Measurements from ENCODE around the gene RPL28.

The RPL28 gene

GRCh38 chr19:55373306-55373992 lies 12.3 kb upstream of the RPL28 start:
- ATAC-seq (ENCODE audit: insufficient read depth, low read depth), result no peak
- no peak for TF ChIP-seq EZH2 (IDR thresholded peaks at IDR 0.05; ENCODE audit: borderline replicate concordance, low read depth, low read length, severe bottlenecking)
- TF ChIP-seq, protein P1, sequence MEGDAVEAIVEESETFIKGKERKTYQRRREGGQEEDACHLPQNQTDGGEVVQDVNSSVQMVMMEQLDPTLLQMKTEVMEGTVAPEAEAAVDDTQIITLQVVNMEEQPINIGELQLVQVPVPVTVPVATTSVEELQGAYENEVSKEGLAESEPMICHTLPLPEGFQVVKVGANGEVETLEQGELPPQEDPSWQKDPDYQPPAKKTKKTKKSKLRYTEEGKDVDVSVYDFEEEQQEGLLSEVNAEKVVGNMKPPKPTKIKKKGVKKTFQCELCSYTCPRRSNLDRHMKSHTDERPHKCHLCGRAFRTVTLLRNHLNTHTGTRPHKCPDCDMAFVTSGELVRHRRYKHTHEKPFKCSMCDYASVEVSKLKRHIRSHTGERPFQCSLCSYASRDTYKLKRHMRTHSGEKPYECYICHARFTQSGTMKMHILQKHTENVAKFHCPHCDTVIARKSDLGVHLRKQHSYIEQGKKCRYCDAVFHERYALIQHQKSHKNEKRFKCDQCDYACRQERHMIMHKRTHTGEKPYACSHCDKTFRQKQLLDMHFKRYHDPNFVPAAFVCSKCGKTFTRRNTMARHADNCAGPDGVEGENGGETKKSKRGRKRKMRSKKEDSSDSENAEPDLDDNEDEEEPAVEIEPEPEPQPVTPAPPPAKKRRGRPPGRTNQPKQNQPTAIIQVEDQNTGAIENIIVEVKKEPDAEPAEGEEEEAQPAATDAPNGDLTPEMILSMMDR (IDR thresholded peaks at IDR 0.05; ENCODE audit: borderline replicate concordance, extremely low read depth, low read length, poor library complexity, severe bottlenecking), result no peak
- no peak overlapping the region for H3K4me2 ChIP-seq (ENCODE audit: insufficient read depth, low read length)
- no peaks in the 10 kb centered on the region for H3K79me2 ChIP-seq (ENCODE audit: insufficient read depth, low read length)
- DNase-seq, result no peak
- H3K9me3 ChIP-seq (ENCODE audit: insufficient read depth, low read length, severe bottlenecking), result no peaks in the 10 kb centered on the region
- H3K9ac ChIP-seq (ENCODE audit: low read depth, low read length), result no peak overlapping the region
- no peak overlapping the region for H3K4me3 ChIP-seq (ENCODE audit: low read depth in 1 of 2, low read length in 2 of 2)
- H2AFZ ChIP-seq (ENCODE audit: low read depth, low read length), result no peak overlapping the region
- H3K27me3 ChIP-seq (ENCODE audit: insufficient read depth, low read length, poor library complexity), result no peaks in the 10 kb centered on the region
- no peak overlapping the region for H3K27ac ChIP-seq (ENCODE audit: low read length)
- H3K4me1 ChIP-seq (ENCODE audit: insufficient read depth, low read length), result no peaks in the 10 kb centered on the region
- no peaks in the 10 kb centered on the region for H3K36me3 ChIP-seq (ENCODE audit: insufficient read depth, low read length)
- H4K20me1 ChIP-seq (ENCODE audit: insufficient read depth, low read length), result 0 out of 2 replicates have a peak, but pooled peaks cover 2% of the 10 kb centered on the region

DNA sequence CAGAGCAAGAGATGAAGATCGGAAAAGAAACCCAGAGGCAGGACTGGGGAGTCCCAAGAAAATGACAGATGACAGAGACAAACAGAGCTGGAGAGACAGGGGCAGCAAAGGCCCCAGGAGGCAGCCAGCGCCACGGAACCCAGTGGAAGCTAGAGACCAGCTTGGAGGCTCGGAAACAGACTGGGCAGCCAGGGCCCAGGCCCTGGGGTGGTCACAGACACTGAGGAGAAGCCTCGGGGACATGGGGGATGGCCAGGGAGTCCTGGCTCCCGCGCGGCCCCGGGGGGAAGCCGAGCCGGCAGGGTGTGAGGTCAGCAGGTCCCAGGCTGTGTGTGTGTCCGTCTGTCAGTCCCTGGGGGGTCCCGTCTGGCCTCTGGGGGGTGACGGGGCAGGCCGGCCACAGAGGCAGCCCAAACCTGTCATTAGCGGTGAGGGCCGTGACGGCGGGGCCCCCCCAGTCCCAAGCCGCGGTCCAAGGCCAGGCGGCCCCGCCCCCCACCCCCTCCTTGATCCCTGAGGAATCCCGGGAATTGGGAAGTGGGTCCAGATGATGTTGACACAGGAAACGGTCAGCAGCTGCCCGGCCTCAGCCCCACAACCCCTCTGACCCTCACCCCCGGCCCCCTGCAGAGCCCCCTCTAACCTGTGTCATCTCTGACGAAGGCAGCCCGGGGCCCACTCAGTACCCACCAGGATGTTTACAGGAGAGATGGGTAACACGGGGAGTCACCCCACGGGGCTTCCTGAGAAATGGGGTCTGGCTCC lies 11.6 kb upstream of the RPL28 start:
- H3K79me2 ChIP-seq (ENCODE audit: insufficient read depth, low read length), result no peaks in the 10 kb centered on the region
- no peaks in the 10 kb centered on the region for H3K27me3 ChIP-seq (ENCODE audit: insufficient read depth, low read length, poor library complexity)
- ATAC-seq (ENCODE audit: insufficient read depth, low read depth) (no peak), DNase-seq (no peak)
- H3K4me1 ChIP-seq (ENCODE audit: insufficient read depth, low read length), result no peaks in the 10 kb centered on the region
- no peak overlapping the region for H3K4me3 ChIP-seq (ENCODE audit: low read depth in 1 of 2, low read length in 2 of 2)
- no peak overlapping the region for H3K4me2 ChIP-seq (ENCODE audit: insufficient read depth, low read length)
- H4K20me1 ChIP-seq (ENCODE audit: insufficient read depth, low read length), result peaks cover 2% of the 10 kb centered on the region; the same call in 1 of the 2 replicates
- H3K9ac ChIP-seq (ENCODE audit: low read depth, low read length), result no peak overlapping the region
- no peak overlapping the region for H2AFZ ChIP-seq (ENCODE audit: low read depth, low read length)
- TF ChIP-seq, protein P1 (IDR thresholded peaks at IDR 0.05; ENCODE audit: borderline replicate concordance, extremely low read depth, low read length, poor library complexity, severe bottlenecking), result no peak
- TF ChIP-seq EZH2 (IDR thresholded peaks at IDR 0.05; ENCODE audit: borderline replicate concordance, low read depth, low read length, severe bottlenecking), result no peak
- no peak overlapping the region for H3K27ac ChIP-seq (ENCODE audit: low read length)
- no peaks in the 10 kb centered on the region for H3K9me3 ChIP-seq (ENCODE audit: insufficient read depth, low read length, severe bottlenecking)
- no peaks in the 10 kb centered on the region for H3K36me3 ChIP-seq (ENCODE audit: insufficient read depth, low read length)

GRCh38 chr19:55376241-55376933 lies 9.3 kb upstream of the RPL28 start, which contains the start of gene TMEM190:
Gene TMEM190, plus strand, starts transcription at chr19:55376826. Its CDS starts 28 bp downstream, at chr19:55376854.
- H3K27ac ChIP-seq (ENCODE audit: low read length), result no peak within 1 kb of the TSS
- no peak within 1 kb of the TSS for H3K4me2 ChIP-seq (ENCODE audit: insufficient read depth, low read length)
- H3K9me3 ChIP-seq (ENCODE audit: insufficient read depth, low read length, severe bottlenecking), result no peaks in the 10 kb centered on the region
- no peak for ATAC-seq (ENCODE audit: insufficient read depth, low read depth)
- peaks cover under 1% of the 10 kb centered on the region for H3K4me1 ChIP-seq (ENCODE audit: insufficient read depth, low read length)
- TF ChIP-seq, protein P1 (IDR thresholded peaks at IDR 0.05; ENCODE audit: borderline replicate concordance, extremely low read depth, low read length, poor library complexity, severe bottlenecking), result no peak
- TF ChIP-seq EZH2 (IDR thresholded peaks at IDR 0.05; ENCODE audit: borderline replicate concordance, low read depth, low read length, severe bottlenecking), result no peak
- H2AFZ ChIP-seq (ENCODE audit: low read depth, low read length), result no peak within 1 kb of the TSS
- H3K9ac ChIP-seq (ENCODE audit: low read depth, low read length), result no peak within 1 kb of the TSS
- H4K20me1 ChIP-seq (ENCODE audit: insufficient read depth, low read length), result peaks cover 2% of the 10 kb centered on the region; the same call in 1 of the 2 replicates
- no peaks in the 10 kb centered on the region for H3K36me3 ChIP-seq (ENCODE audit: insufficient read depth, low read length)
- DNase-seq, result no peak
- no peaks in the 10 kb centered on the region for H3K27me3 ChIP-seq (ENCODE audit: insufficient read depth, low read length, poor library complexity)
- 0 out of 2 replicates have a peak, but pooled peaks cover 1% of the 10 kb centered on the region for H3K79me2 ChIP-seq (ENCODE audit: insufficient read depth, low read length)
- H3K4me3 ChIP-seq (ENCODE audit: low read depth in 1 of 2, low read length in 2 of 2), result no peak within 1 kb of the TSS
